ENCODE data around the gene JAML. TPM values are rescaled to one million over a fixed set of nuclear protein-coding genes. Genes with fewer than 3 reads are reported as not detected.

JAML gene
- total and polyA plus RNA-seq, 2 of the 13 experiments (the other 11 are each of a cell fraction or from before 2014, with no cell fraction given), result 2.0 to 3.3 TPM

DNA sequence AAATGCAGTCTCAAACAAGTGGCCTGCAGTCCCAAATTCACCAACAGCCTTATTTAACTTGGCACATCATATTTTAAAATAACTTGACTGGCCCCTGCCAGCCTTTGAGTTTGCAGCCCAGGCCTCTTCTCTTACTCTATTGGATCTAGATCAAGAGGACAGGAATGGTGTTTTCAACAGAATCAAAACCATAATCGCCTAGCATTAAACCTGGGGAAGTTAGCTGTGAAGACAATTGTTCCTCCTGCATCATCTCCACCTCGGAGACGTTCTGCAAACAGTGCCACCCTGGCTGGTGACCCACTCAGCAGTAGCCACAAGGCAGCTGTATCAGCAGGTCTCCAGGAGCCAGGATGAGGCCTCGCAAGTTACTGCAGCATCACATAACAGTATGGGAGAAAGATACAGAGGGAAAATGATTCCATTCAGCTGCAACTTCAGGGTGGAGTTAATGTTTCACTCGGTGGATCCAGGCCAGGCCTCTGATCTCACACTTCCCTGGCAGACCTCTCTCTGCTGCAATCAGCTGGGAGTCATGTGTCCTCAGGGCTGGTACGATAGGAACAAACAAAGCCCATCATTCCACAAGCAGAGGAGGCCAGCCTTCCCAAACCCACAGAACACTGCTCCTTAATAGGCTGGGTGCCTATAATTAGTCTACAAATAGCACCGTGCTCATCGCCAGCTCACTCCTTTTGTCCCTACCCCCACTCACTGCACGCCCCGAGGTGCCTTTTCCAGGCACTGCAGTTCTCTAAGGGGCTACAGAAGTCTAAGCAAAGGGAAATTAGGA, 29.8 kb downstream of the JAML start (continued):
- TF ChIP-seq, protein P1, sequence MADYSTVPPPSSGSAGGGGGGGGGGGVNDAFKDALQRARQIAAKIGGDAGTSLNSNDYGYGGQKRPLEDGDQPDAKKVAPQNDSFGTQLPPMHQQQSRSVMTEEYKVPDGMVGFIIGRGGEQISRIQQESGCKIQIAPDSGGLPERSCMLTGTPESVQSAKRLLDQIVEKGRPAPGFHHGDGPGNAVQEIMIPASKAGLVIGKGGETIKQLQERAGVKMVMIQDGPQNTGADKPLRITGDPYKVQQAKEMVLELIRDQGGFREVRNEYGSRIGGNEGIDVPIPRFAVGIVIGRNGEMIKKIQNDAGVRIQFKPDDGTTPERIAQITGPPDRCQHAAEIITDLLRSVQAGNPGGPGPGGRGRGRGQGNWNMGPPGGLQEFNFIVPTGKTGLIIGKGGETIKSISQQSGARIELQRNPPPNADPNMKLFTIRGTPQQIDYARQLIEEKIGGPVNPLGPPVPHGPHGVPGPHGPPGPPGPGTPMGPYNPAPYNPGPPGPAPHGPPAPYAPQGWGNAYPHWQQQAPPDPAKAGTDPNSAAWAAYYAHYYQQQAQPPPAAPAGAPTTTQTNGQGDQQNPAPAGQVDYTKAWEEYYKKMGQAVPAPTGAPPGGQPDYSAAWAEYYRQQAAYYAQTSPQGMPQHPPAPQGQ (CRISPR knock-in tag; IDR thresholded peaks at IDR 0.05; ENCODE audit: borderline replicate concordance), result no peak
- TF ChIP-seq FLYWCH1 (CRISPR knock-in tag; IDR thresholded peaks at IDR 0.05) (no peak), ZBTB33 (CRISPR knock-in tag; IDR thresholded peaks at IDR 0.05) (no peak), PHF8 (CRISPR knock-in tag; IDR thresholded peaks at IDR 0.05) (peak; percentile 49; the same call in 1 of the 2 replicates), KLF16 (CRISPR knock-in tag; IDR thresholded peaks at IDR 0.05) (peak in 1 of 2 experiments; percentile 58; a peak in 1 of 4 replicates), ASH2L (IDR thresholded peaks at IDR 0.05; ENCODE audit: insufficient read length, low read depth, low read length) (peak; percentile 73), ELK4 (CRISPR knock-in tag; IDR thresholded peaks at IDR 0.05; ENCODE audit: borderline replicate concordance) (no peak), ZIK1 (CRISPR knock-in tag; IDR thresholded peaks at IDR 0.05; ENCODE audit: borderline replicate concordance, low read depth) (no peak), ZNF737 (CRISPR knock-in tag; IDR thresholded peaks at IDR 0.05; ENCODE audit: borderline replicate concordance) (no peak), MAFF (IDR thresholded peaks at IDR 0.05; ENCODE audit: low read depth, low read length) (0 out of 2 replicates have a peak, but pooled peaks have one; percentile 3), PAXIP1 (CRISPR knock-in tag; conservative IDR thresholded peaks at IDR 0.05) (peak; percentile 92), ZNF761 (CRISPR knock-in tag; conservative IDR thresholded peaks at IDR 0.05) (no peak), AHR (CRISPR knock-in tag; IDR thresholded peaks at IDR 0.05) (0 out of 2 replicates have a peak, but pooled peaks have one; percentile 18), PLRG1 (conservative IDR thresholded peaks at IDR 0.05) (no peak), FOXO4 (CRISPR knock-in tag; conservative IDR thresholded peaks at IDR 0.05) (no peak)
- TF ChIP-seq, protein P2, sequence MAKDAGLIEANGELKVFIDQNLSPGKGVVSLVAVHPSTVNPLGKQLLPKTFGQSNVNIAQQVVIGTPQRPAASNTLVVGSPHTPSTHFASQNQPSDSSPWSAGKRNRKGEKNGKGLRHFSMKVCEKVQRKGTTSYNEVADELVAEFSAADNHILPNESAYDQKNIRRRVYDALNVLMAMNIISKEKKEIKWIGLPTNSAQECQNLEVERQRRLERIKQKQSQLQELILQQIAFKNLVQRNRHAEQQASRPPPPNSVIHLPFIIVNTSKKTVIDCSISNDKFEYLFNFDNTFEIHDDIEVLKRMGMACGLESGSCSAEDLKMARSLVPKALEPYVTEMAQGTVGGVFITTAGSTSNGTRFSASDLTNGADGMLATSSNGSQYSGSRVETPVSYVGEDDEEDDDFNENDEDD (CRISPR knock-in tag; IDR thresholded peaks at IDR 0.05; ENCODE audit: borderline replicate concordance), result no peak; the same call in 1 of the 2 replicates
